AG09319 (cell line): ENCODE measurements around the gene DCBLD1.

Experiments used
- DNase-seq: peaks from one replicate; pipeline ENCODE4 v3.0.0-alpha.2; 2010; ENCODE audit warnings: low read depth; ENCODE audit errors: extremely low read depth
- TF ChIP-seq, protein P1 (sequence below): IDR thresholded peaks from 2 replicates; pipeline ENCODE4 v1.5.1; 2011; ENCODE audit warnings: low read depth, mild to moderate bottlenecking, inconsistent platforms, low read length, moderate library complexity

DCBLD1 gene

GRCh38 chr6:117585647-117586046 lies 103.2 kb downstream of the DCBLD1 start:
- DNase-seq: no peak
- TF ChIP-seq, protein P1, sequence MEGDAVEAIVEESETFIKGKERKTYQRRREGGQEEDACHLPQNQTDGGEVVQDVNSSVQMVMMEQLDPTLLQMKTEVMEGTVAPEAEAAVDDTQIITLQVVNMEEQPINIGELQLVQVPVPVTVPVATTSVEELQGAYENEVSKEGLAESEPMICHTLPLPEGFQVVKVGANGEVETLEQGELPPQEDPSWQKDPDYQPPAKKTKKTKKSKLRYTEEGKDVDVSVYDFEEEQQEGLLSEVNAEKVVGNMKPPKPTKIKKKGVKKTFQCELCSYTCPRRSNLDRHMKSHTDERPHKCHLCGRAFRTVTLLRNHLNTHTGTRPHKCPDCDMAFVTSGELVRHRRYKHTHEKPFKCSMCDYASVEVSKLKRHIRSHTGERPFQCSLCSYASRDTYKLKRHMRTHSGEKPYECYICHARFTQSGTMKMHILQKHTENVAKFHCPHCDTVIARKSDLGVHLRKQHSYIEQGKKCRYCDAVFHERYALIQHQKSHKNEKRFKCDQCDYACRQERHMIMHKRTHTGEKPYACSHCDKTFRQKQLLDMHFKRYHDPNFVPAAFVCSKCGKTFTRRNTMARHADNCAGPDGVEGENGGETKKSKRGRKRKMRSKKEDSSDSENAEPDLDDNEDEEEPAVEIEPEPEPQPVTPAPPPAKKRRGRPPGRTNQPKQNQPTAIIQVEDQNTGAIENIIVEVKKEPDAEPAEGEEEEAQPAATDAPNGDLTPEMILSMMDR: no peak

- TF ChIP-seq, protein P1: no peak
- DNase-seq: no peak
These were observed 108.0 kb downstream of the DCBLD1 start for GRCh38 chr6:117590447-117590846.

GRCh38 chr6:117591405-117591804 lies 108.9 kb downstream of the DCBLD1 start:
- TF ChIP-seq, protein P1: no peak
- DNase-seq: no peak

DNA sequence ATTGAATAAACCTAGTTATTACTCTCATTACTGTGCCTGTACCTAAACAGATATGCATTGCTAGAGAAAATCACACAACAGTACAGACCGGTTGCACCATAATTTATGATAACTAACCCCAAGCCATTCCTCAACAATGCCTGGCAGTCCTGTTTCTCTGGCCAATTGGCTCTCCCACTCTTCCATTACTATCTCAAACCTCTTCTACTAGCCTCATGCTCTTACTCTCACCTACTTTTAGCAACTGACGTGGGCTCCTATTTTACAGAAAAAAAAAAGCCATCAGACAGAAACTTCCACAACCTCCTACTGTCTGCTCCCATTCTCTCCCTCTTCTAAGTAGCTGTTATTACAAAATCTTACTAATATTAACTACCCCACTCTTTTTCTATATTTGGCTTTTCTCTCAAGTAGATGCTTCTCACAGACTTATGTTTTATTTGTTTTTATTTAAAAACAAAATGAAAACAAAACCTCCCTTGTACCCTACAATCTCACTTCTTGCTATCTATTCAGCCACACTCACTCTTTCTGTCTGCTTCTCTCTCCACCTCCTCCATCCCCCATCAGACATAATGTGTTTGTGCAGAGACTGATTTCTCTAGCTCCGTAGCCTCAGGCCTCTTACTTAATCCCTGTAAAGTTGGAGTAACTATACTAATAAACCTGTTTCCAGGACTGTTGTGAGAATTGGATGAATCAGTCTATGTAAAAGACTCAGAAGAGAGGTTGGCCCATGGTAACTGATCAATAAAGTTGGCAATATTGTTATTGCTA lies 110.7 kb downstream of the DCBLD1 start:
- TF ChIP-seq, protein P1: no peak
- no peak for DNase-seq

- no peak for DNase-seq
- TF ChIP-seq, protein P1: no peak
These were observed 112.8 kb downstream of the DCBLD1 start for GRCh38 chr6:117595099-117595923.

- TF ChIP-seq, protein P1: no peak
These were observed 115.3 kb downstream of the DCBLD1 start for GRCh38 chr6:117597755-117598154.

More at GRCh38 chr6:117597755-117598154, 115.3 kb downstream of the DCBLD1 start:
- no peak for DNase-seq
